ENCODE data around the gene MED10.
"Not testable (repeated sequence)": the region's sequence is repeated elsewhere in the genome, so short reads cannot be mapped to it uniquely, and the experiment has no call there.

The MED10 gene

GRCh38 chr5:6365977-6366590, 12.3 kb downstream of the MED10 start:
- H3K4me3 ChIP-seq (replicated peaks in 1 of 2; ENCODE audit: low read depth in 2 of 2, low read length in 2 of 2) = no peak overlapping the region
- TF ChIP-seq CTCF (IDR thresholded peaks at IDR 0.05; ENCODE audit: low read depth, low read length) = no peak
- no peak for DNase-seq (ENCODE audit: low read depth in 2 of 2)

DNA sequence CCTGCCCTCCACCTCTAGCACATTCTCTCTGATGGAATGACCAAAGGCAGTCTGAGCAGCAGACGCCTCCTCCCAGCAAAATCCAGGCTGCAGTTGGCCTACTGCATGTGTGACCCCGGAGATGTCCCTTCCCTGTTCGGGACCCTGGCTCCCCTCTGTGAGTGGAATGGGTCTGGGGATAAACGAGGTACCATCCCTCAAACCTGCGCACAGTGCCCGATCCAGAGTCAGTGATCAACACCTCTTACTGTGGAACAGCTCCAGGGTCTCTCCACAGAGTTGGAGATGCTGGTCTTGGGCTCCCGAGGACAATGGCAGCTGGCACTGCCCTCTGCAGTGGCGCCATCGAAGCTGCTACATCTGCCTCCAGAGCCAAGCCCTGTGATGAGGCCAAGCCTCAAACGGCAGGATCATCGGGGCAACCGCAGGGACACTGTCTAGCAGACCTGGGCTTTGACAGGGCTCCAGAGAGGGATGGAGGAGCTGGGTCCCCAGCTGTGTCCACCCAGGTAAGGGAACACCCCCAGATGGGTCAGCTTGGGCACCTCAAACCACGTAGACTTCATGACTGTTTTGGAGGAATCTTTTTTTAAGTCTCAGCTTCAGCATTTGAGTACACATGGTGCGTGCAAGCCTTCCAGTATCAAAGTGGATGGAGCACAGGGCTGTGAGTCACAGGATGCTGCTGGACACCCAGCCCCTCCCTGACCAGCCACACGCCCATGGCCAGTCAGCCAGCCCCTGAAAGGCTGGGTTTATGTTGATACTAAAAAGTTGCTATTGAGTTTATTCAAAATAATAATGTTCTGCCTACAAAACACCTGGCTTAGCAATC, 13.0 kb downstream of the MED10 start:
- no peak for TF ChIP-seq CTCF (IDR thresholded peaks at IDR 0.05; ENCODE audit: low read depth, low read length)
- DNase-seq (ENCODE audit: low read depth in 2 of 2) = peak; percentile 19 to 71
- no peak overlapping the region for H3K4me3 ChIP-seq (replicated peaks in 1 of 2; ENCODE audit: low read depth in 2 of 2, low read length in 2 of 2)

DNA sequence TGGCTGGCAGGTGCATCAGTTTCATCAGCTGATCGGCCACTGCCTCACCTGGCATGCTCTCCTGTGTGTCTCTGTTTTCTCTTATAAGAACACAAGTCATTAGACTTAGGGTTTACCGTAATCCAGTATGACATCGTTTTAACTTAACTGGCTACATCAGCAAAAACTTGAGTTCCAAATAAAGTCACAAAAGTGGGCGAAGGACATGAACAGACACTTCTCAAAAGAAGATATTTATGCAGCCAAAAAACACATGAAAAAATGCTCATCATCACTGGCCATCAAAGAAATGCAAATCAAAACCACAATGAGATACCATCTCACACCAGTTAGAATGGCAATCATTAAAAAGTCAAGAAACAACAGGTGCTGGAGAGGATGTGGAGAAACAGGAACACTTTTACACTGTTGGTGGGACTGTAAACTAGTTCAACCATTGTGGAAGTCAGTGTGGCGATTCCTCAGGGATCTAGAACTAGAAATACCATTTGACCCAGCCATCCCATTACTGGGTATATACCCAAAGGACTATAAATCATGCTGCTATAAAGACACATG, 14.8 kb downstream of the MED10 start:
- not testable (repeated sequence) for DNase-seq (ENCODE audit: low read depth in 2 of 2); H3K4me3 ChIP-seq (replicated peaks in 1 of 2; ENCODE audit: low read depth in 2 of 2, low read length in 2 of 2)

GRCh38 chr5:6362846-6363245, 15.5 kb downstream of the MED10 start:
- no peak for TF ChIP-seq CTCF (IDR thresholded peaks at IDR 0.05; ENCODE audit: low read depth, low read length)
- no peak for DNase-seq (ENCODE audit: low read depth in 2 of 2)
- no peak overlapping the region for H3K4me3 ChIP-seq (replicated peaks in 1 of 2; ENCODE audit: low read depth in 2 of 2, low read length in 2 of 2)

DNA sequence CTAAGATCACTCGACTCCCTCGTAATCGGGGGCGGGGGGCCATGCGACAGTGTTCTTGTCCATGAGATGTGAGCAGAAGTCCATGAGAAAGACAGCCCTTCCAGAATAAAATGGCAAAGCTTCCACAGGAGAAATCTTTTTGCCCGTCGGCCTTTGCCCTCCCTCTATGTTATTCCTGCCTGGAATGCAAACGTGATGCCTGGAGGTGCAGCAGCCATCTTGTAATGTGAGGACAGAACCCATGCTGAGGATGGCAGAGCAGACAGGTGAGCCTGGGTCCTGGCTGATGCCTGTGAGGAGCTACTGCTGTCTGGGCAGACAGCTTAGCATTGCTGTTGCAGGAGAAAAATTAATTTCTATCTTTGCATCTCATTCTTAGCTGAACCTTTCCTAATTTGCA, 17.2 kb downstream of the MED10 start:
- no peak for DNase-seq (ENCODE audit: low read depth in 2 of 2)
- H3K4me3 ChIP-seq (replicated peaks in 1 of 2; ENCODE audit: low read depth in 2 of 2, low read length in 2 of 2) = no peak overlapping the region
- TF ChIP-seq CTCF (IDR thresholded peaks at IDR 0.05; ENCODE audit: low read depth, low read length) = no peak

- DNase-seq (ENCODE audit: low read depth in 2 of 2) = no peak
- H3K4me3 ChIP-seq (replicated peaks in 1 of 2; ENCODE audit: low read depth in 2 of 2, low read length in 2 of 2) = no peak overlapping the region
- no peak for TF ChIP-seq CTCF (IDR thresholded peaks at IDR 0.05; ENCODE audit: low read depth, low read length)
Measured at GRCh38 chr5:6360323-6361072, 17.8 kb downstream of the MED10 start.
